HL-60 (cell line): Measurements from ENCODE around the gene L1CAM.
A peak's percentile ranks its signal among the peaks of the same experiment; 100 is the strongest.

Experiments
- DNase-seq, 2 experiments: peaks; one replicate each; pipeline ENCODE4 v3.0.0-alpha.2; 2010 to 2020; ENCODE audit warnings: low read depth in 1 of 2, low spot score in 1 of 2
- H3K27ac ChIP-seq: fragments of 250-450 bp; sonication (Bioruptor Pico); replicated peaks from 2 replicates; pipeline ENCODE4 v1.5.1; 2020; ENCODE audit warnings: mild to moderate bottlenecking, moderate library complexity
- H3K27me3 ChIP-seq: fragments of 250-450 bp; sonication (Bioruptor Pico); 2 replicates; pipeline ENCODE4 v1.5.1; 2021; ENCODE audit warnings: mild to moderate bottlenecking, moderate library complexity; ENCODE audit not compliant: insufficient read depth, poor library complexity, severe bottlenecking
- H3K4me3 ChIP-seq: replicated peaks from 2 replicates; pipeline ENCODE4 v1.5.1; 2011; ENCODE audit warnings: mild to moderate bottlenecking, control low read depth, low read length; ENCODE audit not compliant: insufficient read depth
- CTCF ChIP-seq: IDR thresholded peaks from one replicate; pipeline ENCODE4 v1.5.1; 2011; ENCODE audit warnings: low read length, control low read depth, inconsistent platforms; ENCODE audit not compliant: insufficient read depth
- GABPA ChIP-seq: IDR thresholded peaks from 2 replicates; pipeline ENCODE4 v1.6.1; 2012; ENCODE audit warnings: low read depth
- POLR2AphosphoS5 ChIP-seq: IDR thresholded peaks from 2 replicates; pipeline ENCODE4 v1.6.1; 2012; ENCODE audit warnings: low read depth
- REST ChIP-seq: IDR thresholded peaks from 2 replicates; pipeline ENCODE4 v1.6.1; 2012; ENCODE audit warnings: low read depth; ENCODE audit not compliant: insufficient replicate concordance
- SPI1 ChIP-seq: IDR thresholded peaks from 2 replicates; pipeline ENCODE4 v1.6.1; 2012; ENCODE audit warnings: low read depth, mild to moderate bottlenecking, borderline replicate concordance

L1CAM gene

GRCh38 chrX:153831429-153832150 is 54.4 kb downstream of the L1CAM start:
- Histone ChIP-seq H3K27me3 (peaks cover 18% of the 10 kb centered on the region), H3K27ac (no peak overlapping the region), H3K4me3 (no peak overlapping the region)
- peak in 1 of 2 experiments; percentile 55 for DNase-seq
- TF ChIP-seq CTCF = no peak

- Histone ChIP-seq H3K4me3 (no peak overlapping the region), H3K27ac (no peak overlapping the region)
- DNase-seq = no peak
These were observed 55.1 kb downstream of the L1CAM start for GRCh38 chrX:153830640-153831428.

GRCh38 chrX:153829799-153830639 is 56.0 kb downstream of the L1CAM start, which contains the start of gene PDZD4:
TSS of gene PDZD4 (minus strand) at chrX:153830544. CDS start at chrX:153830298, 246 bp downstream.
- no peak within 1 kb of the TSS for H3K27ac ChIP-seq
- no peak for TF ChIP-seq SPI1
- no peak for DNase-seq
- peaks cover 22% of the 10 kb centered on the region for H3K27me3 ChIP-seq
- H3K4me3 ChIP-seq = peak within 1 kb of the TSS; percentile 6; the same call in 1 of the 2 replicates

More at GRCh38 chrX:153830640-153831428, 55.1 kb downstream of the L1CAM start:
- H3K27me3 ChIP-seq = peaks cover 18% of the 10 kb centered on the region
- TF ChIP-seq POLR2AphosphoS5 = no peak
- TF ChIP-seq CTCF = no peak
- no peak for TF ChIP-seq GABPA
- no peak for TF ChIP-seq REST

GRCh38 chrX:153829549-153829798 is 56.5 kb downstream of the L1CAM start:
- Histone ChIP-seq H3K4me3 (no peak overlapping the region), H3K27ac (no peak overlapping the region), H3K27me3 (peaks cover 23% of the 10 kb centered on the region)
- DNase-seq = no peak
- no peak for TF ChIP-seq POLR2AphosphoS5
- no peak for TF ChIP-seq GABPA
- no peak for TF ChIP-seq SPI1

- H3K27ac ChIP-seq = no peak overlapping the region
- H3K27me3 ChIP-seq = peaks cover 26% of the 10 kb centered on the region
- no peak overlapping the region for H3K4me3 ChIP-seq
- TF ChIP-seq SPI1 (no peak), CTCF (no peak), GABPA (no peak), POLR2AphosphoS5 (no peak), REST (no peak)
- no peak for DNase-seq
These were observed 57.0 kb downstream of the L1CAM start for GRCh38 chrX:153828723-153829548.
